Endothelial cell of umbilical vein (primary cell): ENCODE data around the gene PCNX1.

ENCODE experiments used
- EZH2 ChIP-seq: IDR thresholded peaks from 2 replicates; pipeline ENCODE4 v1.6.1; 2012; ENCODE audit warnings: borderline replicate concordance, low read depth, mild to moderate bottlenecking, moderate library complexity, low read length, inconsistent platforms; ENCODE audit not compliant: severe bottlenecking
- JUN ChIP-seq: IDR thresholded peaks from 2 replicates; pipeline ENCODE4 v1.6.1; 2011; ENCODE audit warnings: borderline replicate concordance, low read depth; ENCODE audit not compliant: insufficient read length, insufficient read depth
- POLR2A ChIP-seq: IDR thresholded peaks from 2 replicates; pipeline ENCODE4 v1.6.1; 2012; ENCODE audit warnings: low read depth, mild to moderate bottlenecking, control low read depth, low read length
- POLR2AphosphoS5 ChIP-seq: IDR thresholded peaks from 2 replicates; pipeline ENCODE4 v1.6.1; 2012; ENCODE audit warnings: low read depth, mild to moderate bottlenecking, control low read depth, low read length, moderate library complexity; ENCODE audit not compliant: insufficient read depth
- TF ChIP-seq, protein P1 (sequence below), 2 donors: IDR thresholded peaks; 1 replicate in 1 of 2; 2 replicates in 1 of 2; pipeline ENCODE4 v1.5.1; 2011; ENCODE audit warnings: low read length in 2 of 2, mild to moderate bottlenecking in 2 of 2, moderate library complexity in 2 of 2, control low read depth in 1 of 2, inconsistent platforms in 1 of 2, low read depth in 1 of 2; ENCODE audit not compliant: insufficient read depth in 1 of 2; ENCODE audit errors: extremely low read depth in 1 of 2
- TF ChIP-seq, protein P2 (sequence below): IDR thresholded peaks from 2 replicates; pipeline ENCODE4 v1.6.1; 2011; ENCODE audit not compliant: insufficient read depth, insufficient read length

DNA sequence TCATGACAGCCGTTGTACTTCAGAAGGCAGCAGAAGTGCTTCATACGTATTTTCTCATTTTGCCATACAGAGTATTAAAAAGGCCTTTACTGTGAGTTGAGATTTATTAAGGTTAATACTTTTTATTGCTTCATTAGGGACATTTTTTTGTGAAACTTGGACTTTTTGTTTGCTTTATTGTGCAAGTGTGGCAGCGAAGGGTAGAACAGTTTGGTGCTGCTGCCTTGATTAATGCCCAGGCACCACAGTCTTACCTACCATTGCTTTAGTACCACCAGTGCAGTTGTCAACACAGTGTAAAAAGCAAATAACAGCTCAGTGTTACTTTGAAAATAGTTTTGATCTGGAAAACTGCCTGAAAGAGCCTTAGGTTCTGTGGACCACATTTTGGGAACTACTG, 147.4 kb downstream of the PCNX1 start:
- TF ChIP-seq POLR2AphosphoS5 (no peak), POLR2A (no peak), JUN (no peak), EZH2 (no peak)
- TF ChIP-seq, protein P1, sequence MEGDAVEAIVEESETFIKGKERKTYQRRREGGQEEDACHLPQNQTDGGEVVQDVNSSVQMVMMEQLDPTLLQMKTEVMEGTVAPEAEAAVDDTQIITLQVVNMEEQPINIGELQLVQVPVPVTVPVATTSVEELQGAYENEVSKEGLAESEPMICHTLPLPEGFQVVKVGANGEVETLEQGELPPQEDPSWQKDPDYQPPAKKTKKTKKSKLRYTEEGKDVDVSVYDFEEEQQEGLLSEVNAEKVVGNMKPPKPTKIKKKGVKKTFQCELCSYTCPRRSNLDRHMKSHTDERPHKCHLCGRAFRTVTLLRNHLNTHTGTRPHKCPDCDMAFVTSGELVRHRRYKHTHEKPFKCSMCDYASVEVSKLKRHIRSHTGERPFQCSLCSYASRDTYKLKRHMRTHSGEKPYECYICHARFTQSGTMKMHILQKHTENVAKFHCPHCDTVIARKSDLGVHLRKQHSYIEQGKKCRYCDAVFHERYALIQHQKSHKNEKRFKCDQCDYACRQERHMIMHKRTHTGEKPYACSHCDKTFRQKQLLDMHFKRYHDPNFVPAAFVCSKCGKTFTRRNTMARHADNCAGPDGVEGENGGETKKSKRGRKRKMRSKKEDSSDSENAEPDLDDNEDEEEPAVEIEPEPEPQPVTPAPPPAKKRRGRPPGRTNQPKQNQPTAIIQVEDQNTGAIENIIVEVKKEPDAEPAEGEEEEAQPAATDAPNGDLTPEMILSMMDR (IDR thresholded peaks at IDR 0.05; ENCODE audit: extremely low read depth in 1 of 2, insufficient read depth in 1 of 2, low read depth in 1 of 2, low read length in 2 of 2), result no peak
- TF ChIP-seq, protein P2, sequence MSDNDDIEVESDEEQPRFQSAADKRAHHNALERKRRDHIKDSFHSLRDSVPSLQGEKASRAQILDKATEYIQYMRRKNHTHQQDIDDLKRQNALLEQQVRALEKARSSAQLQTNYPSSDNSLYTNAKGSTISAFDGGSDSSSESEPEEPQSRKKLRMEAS, result no peak
